ENCODE measurements around the gene FBP1. TPM values are rescaled to one million over a fixed set of nuclear protein-coding genes. Genes with fewer than 3 reads are reported as not detected.
A peak's percentile ranks its signal among the peaks of the same experiment; 100 is the strongest.

The FBP1 gene
- total and polyA plus RNA-seq, 10 of the 15 experiments (the other 5 are each of a cell fraction or from before 2014, with no cell fraction given) = 0.11 to 0.38 (median 0.15) TPM; not detected in 7

DNA sequence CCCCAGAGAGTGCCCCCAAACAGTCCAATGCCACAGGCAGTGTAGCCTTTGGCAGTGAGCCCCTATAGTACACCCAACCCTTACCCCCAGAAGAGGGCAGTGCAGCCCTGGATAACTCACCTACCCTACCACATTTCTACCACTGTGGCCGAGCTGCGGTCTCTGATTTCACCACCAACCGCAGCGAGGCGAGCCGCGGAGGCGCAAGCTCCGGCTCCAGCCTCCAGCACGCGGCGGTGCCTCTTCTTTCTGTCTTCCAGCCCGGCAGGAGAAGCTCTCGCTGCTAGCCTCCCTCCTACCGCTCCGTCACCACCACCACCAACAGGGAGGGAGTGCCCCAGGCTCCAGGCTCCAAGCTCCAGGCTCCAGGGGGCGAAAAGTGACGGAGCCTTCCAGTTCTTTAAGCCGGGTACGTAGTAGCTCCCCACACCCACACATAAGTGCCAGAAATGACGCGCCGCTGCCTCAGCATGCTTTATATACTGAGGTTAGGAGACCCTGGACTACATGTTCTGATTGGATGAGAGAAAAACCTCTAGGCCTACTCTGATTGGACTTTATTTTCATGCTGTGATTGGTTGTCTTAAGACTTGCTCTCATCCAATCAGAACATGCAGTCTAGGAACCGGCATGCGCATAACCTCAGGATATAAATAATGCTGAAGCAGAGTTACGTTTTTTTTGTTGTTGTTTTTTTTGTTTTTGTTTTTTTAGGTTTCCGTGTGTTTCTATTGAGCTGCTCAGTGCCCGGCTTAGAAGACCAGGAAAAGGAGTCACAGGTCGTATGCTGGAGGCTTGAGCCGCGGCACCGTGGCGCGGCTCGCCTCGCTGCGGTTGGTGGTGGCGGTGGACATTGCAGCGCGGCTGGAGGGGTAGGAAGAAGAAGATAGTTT lies 84.6 kb downstream of the FBP1 start, which contains the start of gene PCAT7 (continued):
- TF ChIP-seq, protein P1, sequence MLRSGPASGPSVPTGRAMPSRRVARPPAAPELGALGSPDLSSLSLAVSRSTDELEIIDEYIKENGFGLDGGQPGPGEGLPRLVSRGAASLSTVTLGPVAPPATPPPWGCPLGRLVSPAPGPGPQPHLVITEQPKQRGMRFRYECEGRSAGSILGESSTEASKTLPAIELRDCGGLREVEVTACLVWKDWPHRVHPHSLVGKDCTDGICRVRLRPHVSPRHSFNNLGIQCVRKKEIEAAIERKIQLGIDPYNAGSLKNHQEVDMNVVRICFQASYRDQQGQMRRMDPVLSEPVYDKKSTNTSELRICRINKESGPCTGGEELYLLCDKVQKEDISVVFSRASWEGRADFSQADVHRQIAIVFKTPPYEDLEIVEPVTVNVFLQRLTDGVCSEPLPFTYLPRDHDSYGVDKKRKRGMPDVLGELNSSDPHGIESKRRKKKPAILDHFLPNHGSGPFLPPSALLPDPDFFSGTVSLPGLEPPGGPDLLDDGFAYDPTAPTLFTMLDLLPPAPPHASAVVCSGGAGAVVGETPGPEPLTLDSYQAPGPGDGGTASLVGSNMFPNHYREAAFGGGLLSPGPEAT (IDR thresholded peaks at IDR 0.05; ENCODE audit: low read depth) = no peak
- TF ChIP-seq SMAD5 (IDR thresholded peaks at IDR 0.05; ENCODE audit: low read depth) = no peak
- TF ChIP-seq SREBF2 (IDR thresholded peaks at IDR 0.05; ENCODE audit: low read length) = no peak
- TF ChIP-seq CHD4 (IDR thresholded peaks at IDR 0.05) = no peak
- TF ChIP-seq MTA3 (IDR thresholded peaks at IDR 0.05; ENCODE audit: borderline replicate concordance, low read length) = no peak
- TF ChIP-seq, protein P2, sequence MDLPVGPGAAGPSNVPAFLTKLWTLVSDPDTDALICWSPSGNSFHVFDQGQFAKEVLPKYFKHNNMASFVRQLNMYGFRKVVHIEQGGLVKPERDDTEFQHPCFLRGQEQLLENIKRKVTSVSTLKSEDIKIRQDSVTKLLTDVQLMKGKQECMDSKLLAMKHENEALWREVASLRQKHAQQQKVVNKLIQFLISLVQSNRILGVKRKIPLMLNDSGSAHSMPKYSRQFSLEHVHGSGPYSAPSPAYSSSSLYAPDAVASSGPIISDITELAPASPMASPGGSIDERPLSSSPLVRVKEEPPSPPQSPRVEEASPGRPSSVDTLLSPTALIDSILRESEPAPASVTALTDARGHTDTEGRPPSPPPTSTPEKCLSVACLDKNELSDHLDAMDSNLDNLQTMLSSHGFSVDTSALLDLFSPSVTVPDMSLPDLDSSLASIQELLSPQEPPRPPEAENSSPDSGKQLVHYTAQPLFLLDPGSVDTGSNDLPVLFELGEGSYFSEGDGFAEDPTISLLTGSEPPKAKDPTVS (IDR thresholded peaks at IDR 0.05; ENCODE audit: low read depth, low read length) = no peak
- TF ChIP-seq CREM (IDR thresholded peaks at IDR 0.05; ENCODE audit: low read depth) = no peak
- no peak for TF ChIP-seq POLR2AphosphoS2 (IDR thresholded peaks at IDR 0.05; ENCODE audit: low read depth, low read length)
- TF ChIP-seq, protein P3, sequence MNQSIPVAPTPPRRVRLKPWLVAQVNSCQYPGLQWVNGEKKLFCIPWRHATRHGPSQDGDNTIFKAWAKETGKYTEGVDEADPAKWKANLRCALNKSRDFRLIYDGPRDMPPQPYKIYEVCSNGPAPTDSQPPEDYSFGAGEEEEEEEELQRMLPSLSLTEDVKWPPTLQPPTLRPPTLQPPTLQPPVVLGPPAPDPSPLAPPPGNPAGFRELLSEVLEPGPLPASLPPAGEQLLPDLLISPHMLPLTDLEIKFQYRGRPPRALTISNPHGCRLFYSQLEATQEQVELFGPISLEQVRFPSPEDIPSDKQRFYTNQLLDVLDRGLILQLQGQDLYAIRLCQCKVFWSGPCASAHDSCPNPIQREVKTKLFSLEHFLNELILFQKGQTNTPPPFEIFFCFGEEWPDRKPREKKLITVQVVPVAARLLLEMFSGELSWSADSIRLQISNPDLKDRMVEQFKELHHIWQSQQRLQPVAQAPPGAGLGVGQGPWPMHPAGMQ (IDR thresholded peaks at IDR 0.05; ENCODE audit: borderline replicate concordance) = no peak
- TF ChIP-seq, protein P4, sequence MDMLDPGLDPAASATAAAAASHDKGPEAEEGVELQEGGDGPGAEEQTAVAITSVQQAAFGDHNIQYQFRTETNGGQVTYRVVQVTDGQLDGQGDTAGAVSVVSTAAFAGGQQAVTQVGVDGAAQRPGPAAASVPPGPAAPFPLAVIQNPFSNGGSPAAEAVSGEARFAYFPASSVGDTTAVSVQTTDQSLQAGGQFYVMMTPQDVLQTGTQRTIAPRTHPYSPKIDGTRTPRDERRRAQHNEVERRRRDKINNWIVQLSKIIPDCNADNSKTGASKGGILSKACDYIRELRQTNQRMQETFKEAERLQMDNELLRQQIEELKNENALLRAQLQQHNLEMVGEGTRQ (IDR thresholded peaks at IDR 0.05; ENCODE audit: borderline replicate concordance, low read depth, low read length) = no peak
- no peak for TF ChIP-seq CEBPB (IDR thresholded peaks at IDR 0.05; ENCODE audit: borderline replicate concordance in 1 of 2, low read depth in 2 of 2, low read length in 2 of 2)
- TF ChIP-seq, protein P5, sequence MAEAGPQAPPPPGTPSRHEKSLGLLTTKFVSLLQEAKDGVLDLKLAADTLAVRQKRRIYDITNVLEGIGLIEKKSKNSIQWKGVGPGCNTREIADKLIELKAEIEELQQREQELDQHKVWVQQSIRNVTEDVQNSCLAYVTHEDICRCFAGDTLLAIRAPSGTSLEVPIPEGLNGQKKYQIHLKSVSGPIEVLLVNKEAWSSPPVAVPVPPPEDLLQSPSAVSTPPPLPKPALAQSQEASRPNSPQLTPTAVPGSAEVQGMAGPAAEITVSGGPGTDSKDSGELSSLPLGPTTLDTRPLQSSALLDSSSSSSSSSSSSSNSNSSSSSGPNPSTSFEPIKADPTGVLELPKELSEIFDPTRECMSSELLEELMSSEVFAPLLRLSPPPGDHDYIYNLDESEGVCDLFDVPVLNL (IDR thresholded peaks at IDR 0.05; ENCODE audit: low read depth, low read length) = no peak
- peak in 1 of 2 experiments; percentile 30; a peak in 2 of 4 replicates for TF ChIP-seq BHLHE40 (IDR thresholded peaks at IDR 0.05; ENCODE audit: borderline replicate concordance in 1 of 2, low read depth in 2 of 2, low read length in 1 of 2)
- peak; percentile 62; the same call in 1 of the 2 replicates for TF ChIP-seq CBFB (IDR thresholded peaks at IDR 0.05; ENCODE audit: low read depth)
- no peak for TF ChIP-seq SMARCA5 (IDR thresholded peaks at IDR 0.05)
- TF ChIP-seq RELA (IDR thresholded peaks at IDR 0.05; ENCODE audit: borderline replicate concordance, partially characterized antibody) = no peak
- TF ChIP-seq ZSCAN29 (IDR thresholded peaks at IDR 0.05) = no peak
- TF ChIP-seq ZNF24 (IDR thresholded peaks at IDR 0.05) = no peak
- TF ChIP-seq PAX8 (IDR thresholded peaks at IDR 0.05) = no peak
- no peak for TF ChIP-seq FOXK2 (IDR thresholded peaks at IDR 0.05)
- TF ChIP-seq YBX1 (IDR thresholded peaks at IDR 0.05) = no peak
- no peak for TF ChIP-seq FOXM1 (IDR thresholded peaks at IDR 0.05; ENCODE audit: low read depth, low read length)
- no peak for TF ChIP-seq NFIC (IDR thresholded peaks at IDR 0.05; ENCODE audit: low read depth, low read length)
- no peak for TF ChIP-seq NRF1 (conservative IDR thresholded peaks at IDR 0.05; ENCODE audit: low read depth, low read length)
- TF ChIP-seq MEF2B (IDR thresholded peaks at IDR 0.05; ENCODE audit: partially characterized antibody, poor library complexity, severe bottlenecking) = no peak

Data from GM12878 (cell line).